WTC11 (cell line): ENCODE data around the gene UBAC2. TPM values are rescaled to one million over a fixed set of nuclear protein-coding genes. Genes with fewer than 3 reads are reported as not detected.

Source experiments
- EMX1 ChIP-seq: fragments of 250-450 bp; sonication (Bioruptor Pico); IDR thresholded peaks from 2 replicates; pipeline ENCODE4 v1.8.0; 2021; ENCODE audit warnings: mild to moderate bottlenecking
- ESRRA ChIP-seq: sonication (generic); formaldehyde crosslinking; IDR thresholded peaks from 2 replicates; pipeline ENCODE4 v1.8.1; 2022; ENCODE audit warnings: mild to moderate bottlenecking, missing genetic modification reagents, borderline replicate concordance
- ETV6 ChIP-seq: sonication (generic); formaldehyde crosslinking; IDR thresholded peaks from 2 replicates; pipeline ENCODE4 v1.8.1; 2022; ENCODE audit warnings: mild to moderate bottlenecking, missing genetic modification reagents
- KAT7 ChIP-seq: sonication (generic); formaldehyde crosslinking; IDR thresholded peaks from 2 replicates; pipeline ENCODE4 v1.8.1; 2023; ENCODE audit warnings: missing genetic modification reagents, mild to moderate bottlenecking, borderline replicate concordance
- MYBL2 ChIP-seq: sonication (generic); formaldehyde crosslinking; IDR thresholded peaks from 2 replicates; pipeline ENCODE4 v1.8.1; 2023; ENCODE audit warnings: mild to moderate bottlenecking, moderate library complexity, missing genetic modification reagents
- TEAD4 ChIP-seq: sonication (generic); formaldehyde crosslinking; IDR thresholded peaks from 2 replicates; pipeline ENCODE4 v1.8.0; 2022; ENCODE audit warnings: mild to moderate bottlenecking, missing genetic modification reagents
- ZNF121 ChIP-seq: sonication (generic); formaldehyde crosslinking; IDR thresholded peaks from 2 replicates; pipeline ENCODE4 v1.8.0; 2023; ENCODE audit warnings: missing genetic modification reagents
- ZNF423 ChIP-seq: fragments of 250-450 bp; sonication (Bioruptor Pico); IDR thresholded peaks from 2 replicates; pipeline ENCODE4 v2.1.2; 2022; ENCODE audit warnings: mild to moderate bottlenecking, moderate library complexity
- total RNA-seq: library from RNA; stranded (reverse); gene quantifications from 3 replicates; pipeline ENCODE4 v1.2.3, GENCODE V29; 2021
- TF ChIP-seq, protein P1 (sequence below): sonication (generic); formaldehyde crosslinking; IDR thresholded peaks from 2 replicates; pipeline ENCODE4 v1.8.0; 2022; ENCODE audit warnings: missing genetic modification reagents
- TF ChIP-seq, protein P2 (sequence below): sonication (generic); formaldehyde crosslinking; IDR thresholded peaks from 2 replicates; pipeline ENCODE4 v1.8.0; 2023; ENCODE audit warnings: mild to moderate bottlenecking, missing genetic modification reagents
- TF ChIP-seq, protein P3 (sequence below): sonication (generic); formaldehyde crosslinking; IDR thresholded peaks from 2 replicates; pipeline ENCODE4 v1.8.1; 2022; ENCODE audit warnings: mild to moderate bottlenecking, missing genetic modification reagents, moderate library complexity, borderline replicate concordance
- TF ChIP-seq, protein P4 (sequence below): sonication (generic); formaldehyde crosslinking; conservative IDR thresholded peaks from 2 replicates; pipeline ENCODE4 v1.8.1; 2022; ENCODE audit warnings: mild to moderate bottlenecking, missing genetic modification reagents
- TF ChIP-seq, protein P5 (sequence below): sonication (generic); formaldehyde crosslinking; IDR thresholded peaks from 2 replicates; pipeline ENCODE4 v1.8.0; 2022; ENCODE audit warnings: mild to moderate bottlenecking, missing genetic modification reagents
- TF ChIP-seq, protein P6 (sequence below): sonication (generic); formaldehyde crosslinking; IDR thresholded peaks from 2 replicates; pipeline ENCODE4 v1.8.1; 2023; ENCODE audit warnings: mild to moderate bottlenecking, moderate library complexity, missing genetic modification reagents
- TF ChIP-seq, protein P7 (sequence below): sonication (generic); formaldehyde crosslinking; IDR thresholded peaks from 2 replicates; pipeline ENCODE4 v1.8.0; 2022; ENCODE audit warnings: mild to moderate bottlenecking, missing genetic modification reagents
- TF ChIP-seq, protein P8 (sequence below): sonication (generic); formaldehyde crosslinking; IDR thresholded peaks from 2 replicates; pipeline ENCODE4 v1.8.1; 2023; ENCODE audit warnings: mild to moderate bottlenecking, missing genetic modification reagents, moderate library complexity

The UBAC2 gene
- total RNA-seq, 1 experiment from 2014 or later, result 64.7 TPM

DNA sequence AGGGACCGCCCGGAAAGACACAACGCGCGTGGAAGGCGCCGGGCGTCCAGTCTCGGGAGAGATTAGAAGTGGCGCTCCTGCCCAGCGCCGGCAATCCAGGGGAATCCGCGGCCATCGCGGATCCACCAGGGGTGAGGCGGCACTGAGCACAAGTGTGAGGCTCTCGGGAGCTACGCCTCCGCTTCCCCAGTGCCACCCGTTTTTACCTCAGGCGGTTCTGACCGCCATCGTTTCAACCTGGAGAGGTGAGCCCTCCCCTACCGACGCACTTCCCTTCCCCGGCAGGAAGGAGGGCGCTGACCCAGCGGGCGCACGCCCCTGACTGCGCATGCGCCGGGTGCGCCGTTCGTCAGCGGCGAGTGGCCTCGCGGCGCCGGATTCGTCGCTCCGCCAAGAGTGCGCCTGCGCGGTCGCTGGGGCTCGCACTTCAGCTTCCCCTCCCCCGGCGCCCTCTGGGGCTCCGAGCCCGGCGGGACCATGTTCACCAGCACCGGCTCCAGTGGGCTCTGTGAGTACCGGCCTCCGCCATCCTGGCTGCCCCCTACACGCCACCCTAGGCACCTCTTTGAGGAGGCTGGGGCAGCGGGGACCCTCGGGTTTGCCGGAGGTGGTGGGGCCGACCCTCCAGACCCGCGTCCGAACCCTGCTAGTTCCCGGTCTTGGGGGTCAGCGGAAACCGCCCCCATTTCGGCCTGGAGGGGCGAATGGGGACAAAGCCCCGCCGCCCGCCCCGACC lies at the start of gene UBAC2 (continued):
- TF ChIP-seq, protein P1, sequence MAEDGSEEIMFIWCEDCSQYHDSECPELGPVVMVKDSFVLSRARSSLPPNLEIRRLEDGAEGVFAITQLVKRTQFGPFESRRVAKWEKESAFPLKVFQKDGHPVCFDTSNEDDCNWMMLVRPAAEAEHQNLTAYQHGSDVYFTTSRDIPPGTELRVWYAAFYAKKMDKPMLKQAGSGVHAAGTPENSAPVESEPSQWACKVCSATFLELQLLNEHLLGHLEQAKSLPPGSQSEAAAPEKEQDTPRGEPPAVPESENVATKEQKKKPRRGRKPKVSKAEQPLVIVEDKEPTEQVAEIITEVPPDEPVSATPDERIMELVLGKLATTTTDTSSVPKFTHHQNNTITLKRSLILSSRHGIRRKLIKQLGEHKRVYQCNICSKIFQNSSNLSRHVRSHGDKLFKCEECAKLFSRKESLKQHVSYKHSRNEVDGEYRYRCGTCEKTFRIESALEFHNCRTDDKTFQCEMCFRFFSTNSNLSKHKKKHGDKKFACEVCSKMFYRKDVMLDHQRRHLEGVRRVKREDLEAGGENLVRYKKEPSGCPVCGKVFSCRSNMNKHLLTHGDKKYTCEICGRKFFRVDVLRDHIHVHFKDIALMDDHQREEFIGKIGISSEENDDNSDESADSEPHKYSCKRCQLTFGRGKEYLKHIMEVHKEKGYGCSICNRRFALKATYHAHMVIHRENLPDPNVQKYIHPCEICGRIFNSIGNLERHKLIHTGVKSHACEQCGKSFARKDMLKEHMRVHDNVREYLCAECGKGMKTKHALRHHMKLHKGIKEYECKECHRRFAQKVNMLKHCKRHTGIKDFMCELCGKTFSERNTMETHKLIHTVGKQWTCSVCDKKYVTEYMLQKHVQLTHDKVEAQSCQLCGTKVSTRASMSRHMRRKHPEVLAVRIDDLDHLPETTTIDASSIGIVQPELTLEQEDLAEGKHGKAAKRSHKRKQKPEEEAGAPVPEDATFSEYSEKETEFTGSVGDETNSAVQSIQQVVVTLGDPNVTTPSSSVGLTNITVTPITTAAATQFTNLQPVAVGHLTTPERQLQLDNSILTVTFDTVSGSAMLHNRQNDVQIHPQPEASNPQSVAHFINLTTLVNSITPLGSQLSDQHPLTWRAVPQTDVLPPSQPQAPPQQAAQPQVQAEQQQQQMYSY (CRISPR knock-in tag), result 0 out of 2 replicates have a peak, but pooled peaks have one; percentile 10
- TF ChIP-seq, protein P2, sequence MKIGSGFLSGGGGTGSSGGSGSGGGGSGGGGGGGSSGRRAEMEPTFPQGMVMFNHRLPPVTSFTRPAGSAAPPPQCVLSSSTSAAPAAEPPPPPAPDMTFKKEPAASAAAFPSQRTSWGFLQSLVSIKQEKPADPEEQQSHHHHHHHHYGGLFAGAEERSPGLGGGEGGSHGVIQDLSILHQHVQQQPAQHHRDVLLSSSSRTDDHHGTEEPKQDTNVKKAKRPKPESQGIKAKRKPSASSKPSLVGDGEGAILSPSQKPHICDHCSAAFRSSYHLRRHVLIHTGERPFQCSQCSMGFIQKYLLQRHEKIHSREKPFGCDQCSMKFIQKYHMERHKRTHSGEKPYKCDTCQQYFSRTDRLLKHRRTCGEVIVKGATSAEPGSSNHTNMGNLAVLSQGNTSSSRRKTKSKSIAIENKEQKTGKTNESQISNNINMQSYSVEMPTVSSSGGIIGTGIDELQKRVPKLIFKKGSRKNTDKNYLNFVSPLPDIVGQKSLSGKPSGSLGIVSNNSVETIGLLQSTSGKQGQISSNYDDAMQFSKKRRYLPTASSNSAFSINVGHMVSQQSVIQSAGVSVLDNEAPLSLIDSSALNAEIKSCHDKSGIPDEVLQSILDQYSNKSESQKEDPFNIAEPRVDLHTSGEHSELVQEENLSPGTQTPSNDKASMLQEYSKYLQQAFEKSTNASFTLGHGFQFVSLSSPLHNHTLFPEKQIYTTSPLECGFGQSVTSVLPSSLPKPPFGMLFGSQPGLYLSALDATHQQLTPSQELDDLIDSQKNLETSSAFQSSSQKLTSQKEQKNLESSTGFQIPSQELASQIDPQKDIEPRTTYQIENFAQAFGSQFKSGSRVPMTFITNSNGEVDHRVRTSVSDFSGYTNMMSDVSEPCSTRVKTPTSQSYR (CRISPR knock-in tag), result peak; percentile 77; the same call in 1 of the 2 replicates
- TF ChIP-seq ZNF423 (CRISPR knock-in tag), result no peak
- TF ChIP-seq, protein P3, sequence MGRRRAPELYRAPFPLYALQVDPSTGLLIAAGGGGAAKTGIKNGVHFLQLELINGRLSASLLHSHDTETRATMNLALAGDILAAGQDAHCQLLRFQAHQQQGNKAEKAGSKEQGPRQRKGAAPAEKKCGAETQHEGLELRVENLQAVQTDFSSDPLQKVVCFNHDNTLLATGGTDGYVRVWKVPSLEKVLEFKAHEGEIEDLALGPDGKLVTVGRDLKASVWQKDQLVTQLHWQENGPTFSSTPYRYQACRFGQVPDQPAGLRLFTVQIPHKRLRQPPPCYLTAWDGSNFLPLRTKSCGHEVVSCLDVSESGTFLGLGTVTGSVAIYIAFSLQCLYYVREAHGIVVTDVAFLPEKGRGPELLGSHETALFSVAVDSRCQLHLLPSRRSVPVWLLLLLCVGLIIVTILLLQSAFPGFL (CRISPR knock-in tag), result 0 out of 2 replicates have a peak, but pooled peaks have one; percentile 33
- TF ChIP-seq, protein P4, sequence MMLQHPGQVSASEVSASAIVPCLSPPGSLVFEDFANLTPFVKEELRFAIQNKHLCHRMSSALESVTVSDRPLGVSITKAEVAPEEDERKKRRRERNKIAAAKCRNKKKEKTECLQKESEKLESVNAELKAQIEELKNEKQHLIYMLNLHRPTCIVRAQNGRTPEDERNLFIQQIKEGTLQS, result no peak
- TF ChIP-seq, protein P5, sequence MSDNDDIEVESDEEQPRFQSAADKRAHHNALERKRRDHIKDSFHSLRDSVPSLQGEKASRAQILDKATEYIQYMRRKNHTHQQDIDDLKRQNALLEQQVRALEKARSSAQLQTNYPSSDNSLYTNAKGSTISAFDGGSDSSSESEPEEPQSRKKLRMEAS (CRISPR knock-in tag), result peak; percentile 79
- peak; percentile 19; the same call in 1 of the 2 replicates for TF ChIP-seq EMX1 (CRISPR knock-in tag)
- TF ChIP-seq ZNF121 (CRISPR knock-in tag), result 0 out of 2 replicates have a peak, but pooled peaks have one; percentile 1
- TF ChIP-seq, protein P6, sequence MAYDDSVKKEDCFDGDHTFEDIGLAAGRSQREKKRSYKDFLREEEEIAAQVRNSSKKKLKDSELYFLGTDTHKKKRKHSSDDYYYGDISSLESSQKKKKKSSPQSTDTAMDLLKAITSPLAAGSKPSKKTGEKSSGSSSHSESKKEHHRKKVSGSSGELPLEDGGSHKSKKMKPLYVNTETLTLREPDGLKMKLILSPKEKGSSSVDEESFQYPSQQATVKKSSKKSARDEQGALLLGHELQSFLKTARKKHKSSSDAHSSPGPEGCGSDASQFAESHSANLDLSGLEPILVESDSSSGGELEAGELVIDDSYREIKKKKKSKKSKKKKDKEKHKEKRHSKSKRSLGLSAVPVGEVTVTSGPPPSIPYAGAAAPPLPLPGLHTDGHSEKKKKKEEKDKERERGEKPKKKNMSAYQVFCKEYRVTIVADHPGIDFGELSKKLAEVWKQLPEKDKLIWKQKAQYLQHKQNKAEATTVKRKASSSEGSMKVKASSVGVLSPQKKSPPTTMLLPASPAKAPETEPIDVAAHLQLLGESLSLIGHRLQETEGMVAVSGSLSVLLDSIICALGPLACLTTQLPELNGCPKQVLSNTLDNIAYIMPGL (CRISPR knock-in tag), result peak; percentile 95
- 0 out of 2 replicates have a peak, but pooled peaks have one; percentile 44 for TF ChIP-seq TEAD4
- TF ChIP-seq, protein P7, sequence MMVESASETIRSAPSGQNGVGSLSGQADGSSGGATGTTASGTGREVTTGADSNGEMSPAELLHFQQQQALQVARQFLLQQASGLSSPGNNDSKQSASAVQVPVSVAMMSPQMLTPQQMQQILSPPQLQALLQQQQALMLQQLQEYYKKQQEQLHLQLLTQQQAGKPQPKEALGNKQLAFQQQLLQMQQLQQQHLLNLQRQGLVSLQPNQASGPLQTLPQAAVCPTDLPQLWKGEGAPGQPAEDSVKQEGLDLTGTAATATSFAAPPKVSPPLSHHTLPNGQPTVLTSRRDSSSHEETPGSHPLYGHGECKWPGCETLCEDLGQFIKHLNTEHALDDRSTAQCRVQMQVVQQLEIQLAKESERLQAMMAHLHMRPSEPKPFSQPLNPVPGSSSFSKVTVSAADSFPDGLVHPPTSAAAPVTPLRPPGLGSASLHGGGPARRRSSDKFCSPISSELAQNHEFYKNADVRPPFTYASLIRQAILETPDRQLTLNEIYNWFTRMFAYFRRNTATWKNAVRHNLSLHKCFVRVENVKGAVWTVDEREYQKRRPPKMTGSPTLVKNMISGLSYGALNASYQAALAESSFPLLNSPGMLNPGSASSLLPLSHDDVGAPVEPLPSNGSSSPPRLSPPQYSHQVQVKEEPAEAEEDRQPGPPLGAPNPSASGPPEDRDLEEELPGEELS (CRISPR knock-in tag), result peak; percentile 70
- TF ChIP-seq KAT7, result 0 out of 2 replicates have a peak, but pooled peaks have one; percentile 10
- peak; percentile 48; the same call in 1 of the 2 replicates for TF ChIP-seq ETV6 (CRISPR knock-in tag)
- TF ChIP-seq MYBL2 (CRISPR knock-in tag), result 0 out of 2 replicates have a peak, but pooled peaks have one; percentile 17
- 0 out of 2 replicates have a peak, but pooled peaks have one; percentile 51 for TF ChIP-seq ESRRA (CRISPR knock-in tag)
- TF ChIP-seq, protein P8, sequence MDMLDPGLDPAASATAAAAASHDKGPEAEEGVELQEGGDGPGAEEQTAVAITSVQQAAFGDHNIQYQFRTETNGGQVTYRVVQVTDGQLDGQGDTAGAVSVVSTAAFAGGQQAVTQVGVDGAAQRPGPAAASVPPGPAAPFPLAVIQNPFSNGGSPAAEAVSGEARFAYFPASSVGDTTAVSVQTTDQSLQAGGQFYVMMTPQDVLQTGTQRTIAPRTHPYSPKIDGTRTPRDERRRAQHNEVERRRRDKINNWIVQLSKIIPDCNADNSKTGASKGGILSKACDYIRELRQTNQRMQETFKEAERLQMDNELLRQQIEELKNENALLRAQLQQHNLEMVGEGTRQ (CRISPR knock-in tag), result peak; percentile 15
